Ovary (tissue), 9 donors: ENCODE results near the gene DDR2. TPM values are rescaled to one million over a fixed set of nuclear protein-coding genes. Genes with fewer than 3 reads are reported as not detected.
A peak's percentile ranks its signal among the peaks of the same experiment; 100 is the strongest.

Source experiments
- DNase-seq, 5 donors: peaks; one replicate each; pipeline ENCODE4 v3.0.0-alpha.2; 2019 to 2020
- H3K27ac ChIP-seq, 2 donors: fragments of 200-600 bp; one replicate each; pipeline versions ENCODE4 v1.5.1 to v1.8.0; 2019 to 2022
- H3K27me3 ChIP-seq: fragments of 200-600 bp; one replicate; pipeline ENCODE4 v1.8.0; 2022
- H3K36me3 ChIP-seq: fragments of 200-600 bp; sonication (generic); one replicate; pipeline ENCODE4 v1.5.1; 2019
- H3K4me1 ChIP-seq: one replicate; pipeline ENCODE4 v1.8.1; 2013; ENCODE audit warnings: mild to moderate bottlenecking, moderate library complexity; ENCODE audit not compliant: insufficient read depth
- H3K4me3 ChIP-seq: fragments of 200-600 bp; sonication (generic); one replicate; pipeline ENCODE4 v1.5.1; 2017
- H3K9me3 ChIP-seq, 2 donors: fragments of 200-600 bp in 1 of 2; sonication (generic) in 1 of 2; one replicate each; pipeline versions ENCODE4 v1.5.1 to v1.8.1; 2013 to 2019; ENCODE audit warnings: mild to moderate bottlenecking in 1 of 2, moderate library complexity in 1 of 2
- EP300 ChIP-seq: sonication (generic); formaldehyde crosslinking; IDR thresholded peaks from one replicate; pipeline ENCODE4 v1.6.1; 2017; ENCODE audit warnings: antibody characterized with exemption
- POLR2A ChIP-seq: fragments of 450-650 bp; IDR thresholded peaks from one replicate; pipeline ENCODE4 v1.6.1; 2017; ENCODE audit warnings: antibody characterized with exemption, mild to moderate bottlenecking, moderate library complexity
- WGBS, 3 donors: extraction: QIAGEN DNeasy Blood & Tissue Kit in 1 of 3; methylation state at CpG; one replicate each; pipeline versions ENCODE4 v1.1.5 to v1.1.7; 2013 to 2017; 5-methylcytosine and 5-hydroxymethylcytosine counted together
- intact Hi-C, 4 donors: fragments of 100-400 bp; cut with DNase I; formaldehyde crosslinking; loops; one replicate each; pipeline versions ENCODE4 v1.11.0 to v1.15.1; 2022 to 2023
- polyA plus RNA-seq, 2 donors: library from polyadenylated mRNA; stranded (reverse); fragments of 200-250 nt in 1 of 2; fragments of 350-450 nt in 1 of 2; fragmentation: Illumina TruSeq in 1 of 2; extraction: RNeasy Lipid Tissue Mini Kit (QIAGEN cat#74804) in 1 of 2; gene quantifications; one replicate each; pipeline ENCODE4 v1.2.3, GENCODE V29; 2013 to 2014
- total RNA-seq, 7 donors: library from RNA; depleted of rRNA in 2 of 7; stranded (reverse); fragments of >200 nt in 2 of 7; fragmentation: NEBNext Ultra II Directional in 3 of 7; extraction: Animal tissue kit (Norgen Biotek cat#: 25700) in 3 of 7; gene quantifications; one replicate each; pipeline versions ENCODE4 v1.1.0 to v1.2.4, GENCODE V29; 2016 to 2023
- TF ChIP-seq, protein P1 (sequence below), 3 donors: fragments of 450-650 bp in 2 of 3; fragments of 200-600 bp in 1 of 3; IDR thresholded peaks; one replicate each; pipeline versions ENCODE4 v1.5.1 to v1.8.0; 2016 to 2022; ENCODE audit warnings: antibody characterized with exemption in 3 of 3, mild to moderate bottlenecking in 1 of 3
- donor health status: DM: no; HTN: no; CAD: no; lungs with moderate emphysema.
- donor health status: DM: no; HTN: no; CAD: no.
- donor health status: Bipolar disorder and iron deficiency.
- donor health status: DM: yes; HTN: yes; CAD: no.
- donor health status: DM: no; HTN: no; CAD: no.
- donor health status: DM: yes; HTN: yes; CAD: no.

Gene DDR2
- total and polyA plus RNA-seq, 9 donors = 25.6 to 143 (median 79.0) TPM

DNA sequence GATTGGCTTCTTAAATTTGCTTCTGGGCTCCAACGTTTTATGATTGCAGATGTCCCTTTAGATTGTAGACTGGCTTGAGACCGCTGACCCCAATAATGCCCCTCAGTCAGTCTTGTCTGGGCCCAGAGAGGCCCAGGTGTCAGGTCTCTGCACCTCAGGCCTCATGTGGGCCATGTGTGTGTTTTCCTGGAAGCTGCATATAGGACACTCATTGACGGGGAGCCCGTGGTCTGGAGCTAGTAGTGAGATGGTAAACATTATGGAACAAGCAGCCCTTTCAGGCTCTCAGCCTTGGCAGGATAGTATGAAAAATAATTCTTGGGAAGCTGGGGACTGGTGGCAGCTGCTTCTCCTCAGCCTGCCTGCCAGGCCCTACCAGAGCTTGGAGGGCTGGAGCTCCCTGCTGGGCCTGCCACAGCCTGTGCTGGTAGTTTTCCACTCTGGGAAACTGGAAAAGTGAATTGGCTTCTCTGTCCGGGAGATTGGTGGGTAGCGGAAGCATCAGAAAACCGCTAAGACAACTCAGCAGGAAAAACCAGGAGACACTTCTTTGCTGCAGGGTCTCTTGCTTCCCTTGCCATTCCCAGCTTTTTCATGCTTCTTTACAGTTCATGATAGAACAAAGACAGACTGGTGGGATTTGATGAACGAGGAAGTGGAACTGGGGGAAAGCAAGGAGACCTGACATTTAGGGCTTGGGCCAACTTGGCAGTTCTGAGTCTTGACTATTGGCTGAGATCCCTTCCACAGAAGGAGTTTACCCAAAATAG, 100.5 kb downstream of the DDR2 start:
- intact Hi-C loops = no loop called here
- peaks cover 13% of the 10 kb centered on the region for H3K4me1 ChIP-seq
- no peak overlapping the region for H3K4me3 ChIP-seq
- no peaks in the 10 kb centered on the region for H3K9me3 ChIP-seq
- DNase-seq = peak; percentile 61 to 76 (median 63)
- H3K36me3 ChIP-seq = no peaks in the 10 kb centered on the region
- H3K27me3 ChIP-seq = no peaks in the 10 kb centered on the region
- WGBS, 3 donors = 44 to 51% (median 49%) methylated on average over 8 of the region's 8 CpGs
- TF ChIP-seq POLR2A = no peak
- TF ChIP-seq, protein P1, sequence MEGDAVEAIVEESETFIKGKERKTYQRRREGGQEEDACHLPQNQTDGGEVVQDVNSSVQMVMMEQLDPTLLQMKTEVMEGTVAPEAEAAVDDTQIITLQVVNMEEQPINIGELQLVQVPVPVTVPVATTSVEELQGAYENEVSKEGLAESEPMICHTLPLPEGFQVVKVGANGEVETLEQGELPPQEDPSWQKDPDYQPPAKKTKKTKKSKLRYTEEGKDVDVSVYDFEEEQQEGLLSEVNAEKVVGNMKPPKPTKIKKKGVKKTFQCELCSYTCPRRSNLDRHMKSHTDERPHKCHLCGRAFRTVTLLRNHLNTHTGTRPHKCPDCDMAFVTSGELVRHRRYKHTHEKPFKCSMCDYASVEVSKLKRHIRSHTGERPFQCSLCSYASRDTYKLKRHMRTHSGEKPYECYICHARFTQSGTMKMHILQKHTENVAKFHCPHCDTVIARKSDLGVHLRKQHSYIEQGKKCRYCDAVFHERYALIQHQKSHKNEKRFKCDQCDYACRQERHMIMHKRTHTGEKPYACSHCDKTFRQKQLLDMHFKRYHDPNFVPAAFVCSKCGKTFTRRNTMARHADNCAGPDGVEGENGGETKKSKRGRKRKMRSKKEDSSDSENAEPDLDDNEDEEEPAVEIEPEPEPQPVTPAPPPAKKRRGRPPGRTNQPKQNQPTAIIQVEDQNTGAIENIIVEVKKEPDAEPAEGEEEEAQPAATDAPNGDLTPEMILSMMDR (IDR thresholded peaks at IDR 0.05) = no peak
- peak overlapping the region; percentile 23 to 34 for H3K27ac ChIP-seq

DNA sequence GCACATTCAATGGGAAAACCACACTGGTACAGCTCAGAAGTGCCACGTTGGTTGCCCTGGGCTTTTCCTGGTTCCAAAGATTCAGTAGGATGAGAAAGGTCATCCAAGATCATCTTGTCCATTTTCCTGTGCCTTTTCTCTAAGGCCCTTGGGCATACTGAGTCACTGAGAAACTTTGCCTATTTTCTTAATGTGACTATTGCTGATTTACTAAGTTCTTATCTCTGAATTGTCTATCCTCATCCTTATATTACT, 101.0 kb downstream of the DDR2 start:
- Histone ChIP-seq H3K4me3 (no peak overlapping the region), H3K4me1 (peaks cover 13% of the 10 kb centered on the region), H3K36me3 (no peaks in the 10 kb centered on the region), H3K27ac (peak overlapping the region in 1 of 2 donors; percentile 23), H3K27me3 (no peaks in the 10 kb centered on the region), H3K9me3 (no peaks in the 10 kb centered on the region)
- no peak for DNase-seq
- TF ChIP-seq, protein P1 (IDR thresholded peaks at IDR 0.05) = no peak
- TF ChIP-seq EP300 (no peak), POLR2A (no peak)
- intact Hi-C loops = no loop called here
- 24 to 43% (median 43%) methylated on average over 1 of the region's 1 CpG for WGBS, 3 donors

DNA sequence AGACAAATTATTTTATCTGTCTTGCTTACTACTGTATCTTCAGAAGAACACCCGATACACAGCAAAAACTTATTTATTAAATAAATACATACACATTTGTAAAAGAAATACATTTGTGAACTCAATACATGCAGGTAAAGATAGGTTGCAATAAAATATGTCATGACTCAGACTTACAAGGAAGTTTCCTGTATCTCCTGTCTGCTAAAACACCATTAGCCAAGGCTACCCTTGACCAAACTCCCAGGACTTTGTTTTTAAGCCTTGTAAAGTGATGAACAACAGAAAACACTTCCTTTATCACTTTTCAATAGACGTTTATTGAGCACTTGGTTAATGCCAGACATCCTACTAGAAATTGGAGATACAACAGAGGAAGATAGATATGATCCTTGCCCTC, 101.8 kb downstream of the DDR2 start:
- WGBS, 3 donors = 58 to 73% (median 70%) methylated on average over 2 of the region's 2 CpGs
- no peak for DNase-seq
- Histone ChIP-seq H3K27me3 (no peaks in the 10 kb centered on the region), H3K4me1 (peaks cover 11% of the 10 kb centered on the region), H3K9me3 (no peaks in the 10 kb centered on the region), H3K36me3 (no peaks in the 10 kb centered on the region), H3K4me3 (no peak overlapping the region), H3K27ac (no peak overlapping the region)
- intact Hi-C loops = no loop called here
- no peak for TF ChIP-seq POLR2A
- no peak for TF ChIP-seq EP300
- TF ChIP-seq, protein P1 (IDR thresholded peaks at IDR 0.05) = no peak

DNA sequence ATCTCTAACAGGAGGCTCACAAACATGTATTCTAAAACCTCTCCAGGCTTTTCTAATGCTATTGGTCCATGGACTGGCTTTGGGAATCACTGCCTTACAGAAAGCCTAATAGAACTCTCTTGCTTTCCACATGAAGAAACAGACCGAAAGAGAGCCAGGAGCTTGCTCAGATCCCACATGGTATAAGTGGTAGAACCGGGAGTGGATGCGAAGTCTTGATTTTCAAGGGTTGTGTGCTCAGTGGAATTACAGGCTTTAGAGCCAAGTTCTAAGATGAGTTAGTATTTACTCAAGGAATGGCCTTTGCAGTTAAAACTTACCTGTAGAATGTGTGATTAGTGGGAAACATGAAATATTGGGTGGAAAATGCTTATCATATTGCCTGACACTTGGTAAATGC, 103.9 kb downstream of the DDR2 start:
- 93 to 99% (median 95%) methylated on average over 3 of the region's 3 CpGs for WGBS, 3 donors
- Histone ChIP-seq H3K4me3 (no peak overlapping the region), H3K4me1 (peaks cover 11% of the 10 kb centered on the region), H3K27me3 (no peaks in the 10 kb centered on the region), H3K27ac (no peak overlapping the region), H3K9me3 (no peaks in the 10 kb centered on the region), H3K36me3 (no peaks in the 10 kb centered on the region)
- intact Hi-C loops = no loop called here
- TF ChIP-seq POLR2A (no peak), EP300 (no peak)
- TF ChIP-seq, protein P1 (IDR thresholded peaks at IDR 0.05) = no peak
- no peak for DNase-seq
